Measurements from ENCODE around the gene MFAP3L. TPM values are rescaled to one million over a fixed set of nuclear protein-coding genes. Genes with fewer than 3 reads are reported as not detected.

MFAP3L gene
- total and polyA plus RNA-seq, 2 donors (not counting 3 experiments of a cell fraction or from before 2014, with no cell fraction given), result 0.22 to 0.23 TPM

DNA sequence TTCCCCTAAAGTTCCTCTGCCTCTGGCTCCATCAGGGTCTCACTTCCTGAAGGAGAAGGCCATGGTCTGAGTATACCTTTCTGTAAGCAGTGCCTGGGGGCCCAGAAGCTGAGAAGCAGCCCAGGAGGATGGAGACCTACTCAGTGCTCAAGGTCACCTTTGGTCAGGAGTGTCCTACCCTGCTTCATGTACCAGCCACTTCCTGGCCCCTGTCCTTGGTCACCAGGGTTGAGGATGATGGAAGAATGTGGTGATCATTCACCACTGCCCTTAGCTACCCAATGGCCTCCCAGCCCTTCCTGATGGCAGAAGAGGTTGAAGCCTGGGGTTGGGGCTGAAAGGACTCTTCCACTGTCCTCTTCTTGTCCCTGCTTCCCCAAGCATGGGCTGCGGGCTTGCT is 9.0 kb upstream of the MFAP3L start:
- FAIRE-seq (no peak), DNase-seq (ENCODE audit: low read depth, low spot score) (no peak)
- Histone ChIP-seq H4K20me1 (replicated peaks; ENCODE audit: control insufficient read depth, extremely low read depth, insufficient read depth, low read length) (no peaks in the 10 kb centered on the region), H3K9me3 (replicated peaks; ENCODE audit: control insufficient read depth, insufficient read depth, low read length) (no peaks in the 10 kb centered on the region), H3K9me1 (replicated peaks; ENCODE audit: control insufficient read depth, extremely low read depth, insufficient read depth, low read length) (no peaks in the 10 kb centered on the region), H2AFZ (ENCODE audit: low read depth, low read length) (no peak overlapping the region), H3K4me1 (ENCODE audit: control insufficient read depth, extremely low read depth, insufficient read depth, low read length) (no peaks in the 10 kb centered on the region), H3K4me2 (ENCODE audit: insufficient read depth, low read length) (no peak overlapping the region), H3K9ac (replicated peaks; ENCODE audit: extremely low read depth, insufficient read depth, low read length) (no peak overlapping the region), H3K36me3 (ENCODE audit: control insufficient read depth in 2 of 2, extremely low read depth in 1 of 2, insufficient read depth in 2 of 2, low read length in 2 of 2) (no peaks in the 10 kb centered on the region), H3K4me3 (replicated peaks in 1 of 3; ENCODE audit: insufficient read depth in 1 of 3, low read depth in 1 of 3, low read length in 3 of 3) (no peak overlapping the region), H3K27ac (ENCODE audit: insufficient read depth, low read depth, low read length) (no peak overlapping the region), H3K79me2 (ENCODE audit: control insufficient read depth, insufficient read depth, low read length) (no peaks in the 10 kb centered on the region), H3K27me3 (ENCODE audit: control insufficient read depth in 2 of 2, insufficient read depth in 2 of 2, low read length in 2 of 2) (peaks cover 8% of the 10 kb centered on the region in 2 experiments)
- intact Hi-C loops (cut with micrococcal nuclease) (no loop called here), dilution Hi-C loops (cut with MboI; ENCODE audit: extremely low pct_ligation_motif_present, low sequenced_read_pairs) (no loop called here)
- ChIA-PET POLR2A (no interaction called here), CTCF (no interaction called here)
- no TSS peak for BruUV-seq (replicated peaks)
- TF ChIP-seq, protein P1, sequence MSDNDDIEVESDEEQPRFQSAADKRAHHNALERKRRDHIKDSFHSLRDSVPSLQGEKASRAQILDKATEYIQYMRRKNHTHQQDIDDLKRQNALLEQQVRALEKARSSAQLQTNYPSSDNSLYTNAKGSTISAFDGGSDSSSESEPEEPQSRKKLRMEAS (IDR thresholded peaks at IDR 0.05; ENCODE audit: insufficient read depth, insufficient read length), result no peak
- TF ChIP-seq POLR2A (IDR thresholded peaks at IDR 0.05; ENCODE audit: low read depth, low read length) (no peak), MYC (IDR thresholded peaks at IDR 0.05; ENCODE audit: low read depth, low read length) (no peak), JUN (IDR thresholded peaks at IDR 0.05; ENCODE audit: borderline replicate concordance, insufficient read depth, insufficient read length, low read depth) (no peak), POLR2AphosphoS5 (IDR thresholded peaks at IDR 0.05; ENCODE audit: insufficient read depth, low read depth, low read length) (no peak), FOS (IDR thresholded peaks at IDR 0.05; ENCODE audit: borderline replicate concordance, insufficient read depth, low read length) (no peak), GATA2 (IDR thresholded peaks at IDR 0.05; ENCODE audit: insufficient read depth, insufficient read length, low read depth, low read length) (no peak), EZH2 (IDR thresholded peaks at IDR 0.05; ENCODE audit: borderline replicate concordance, low read depth, low read length, severe bottlenecking) (no peak)
- TF ChIP-seq, protein P2, sequence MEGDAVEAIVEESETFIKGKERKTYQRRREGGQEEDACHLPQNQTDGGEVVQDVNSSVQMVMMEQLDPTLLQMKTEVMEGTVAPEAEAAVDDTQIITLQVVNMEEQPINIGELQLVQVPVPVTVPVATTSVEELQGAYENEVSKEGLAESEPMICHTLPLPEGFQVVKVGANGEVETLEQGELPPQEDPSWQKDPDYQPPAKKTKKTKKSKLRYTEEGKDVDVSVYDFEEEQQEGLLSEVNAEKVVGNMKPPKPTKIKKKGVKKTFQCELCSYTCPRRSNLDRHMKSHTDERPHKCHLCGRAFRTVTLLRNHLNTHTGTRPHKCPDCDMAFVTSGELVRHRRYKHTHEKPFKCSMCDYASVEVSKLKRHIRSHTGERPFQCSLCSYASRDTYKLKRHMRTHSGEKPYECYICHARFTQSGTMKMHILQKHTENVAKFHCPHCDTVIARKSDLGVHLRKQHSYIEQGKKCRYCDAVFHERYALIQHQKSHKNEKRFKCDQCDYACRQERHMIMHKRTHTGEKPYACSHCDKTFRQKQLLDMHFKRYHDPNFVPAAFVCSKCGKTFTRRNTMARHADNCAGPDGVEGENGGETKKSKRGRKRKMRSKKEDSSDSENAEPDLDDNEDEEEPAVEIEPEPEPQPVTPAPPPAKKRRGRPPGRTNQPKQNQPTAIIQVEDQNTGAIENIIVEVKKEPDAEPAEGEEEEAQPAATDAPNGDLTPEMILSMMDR (IDR thresholded peaks at IDR 0.05; ENCODE audit: extremely low read depth in 1 of 2, insufficient read depth in 1 of 2, low read depth in 1 of 2, low read length in 2 of 2), result no peak

Measured in endothelial cell of umbilical vein (primary cell).